WERI-Rb-1 (cell line): ENCODE results near the gene GPC1.

Source experiments
- DNase-seq: peaks from one replicate; pipeline ENCODE4 v3.0.0-alpha.2; 2020
- H3K27ac ChIP-seq: fragments of 250-450 bp; sonication (Bioruptor Pico); 2 replicates; pipeline ENCODE4 v1.5.1; 2020; ENCODE audit warnings: mild to moderate bottlenecking, moderate library complexity
- H3K27me3 ChIP-seq: fragments of 250-450 bp; sonication (Bioruptor Pico); 2 replicates; pipeline ENCODE4 v1.5.1; 2021; ENCODE audit warnings: mild to moderate bottlenecking, low read depth, moderate library complexity; ENCODE audit not compliant: insufficient read depth, severe bottlenecking
- H3K36me3 ChIP-seq: fragments of 250-450 bp; sonication (Bioruptor Pico); 2 replicates; pipeline ENCODE4 v1.5.1; 2020; ENCODE audit warnings: mild to moderate bottlenecking, moderate library complexity
- H3K4me3 ChIP-seq: 2 replicates; pipeline ENCODE4 v1.5.1; 2011; ENCODE audit warnings: low read depth, mild to moderate bottlenecking, control low read depth, low read length
- H3K9me3 ChIP-seq: fragments of 250-450 bp; sonication (Bioruptor Pico); 2 replicates; pipeline ENCODE4 v1.5.1; 2021; ENCODE audit warnings: mild to moderate bottlenecking, moderate library complexity; ENCODE audit not compliant: severe bottlenecking
- CTCF ChIP-seq: IDR thresholded peaks from 2 replicates; pipeline ENCODE4 v1.5.1; 2011; ENCODE audit warnings: low read depth, mild to moderate bottlenecking, control low read depth, inconsistent platforms, low read length

GPC1 gene

GRCh38 chr2:240465765-240466578 lies 30.5 kb downstream of the GPC1 start:
- no peak for TF ChIP-seq CTCF
- DNase-seq: no peak
- H3K27ac ChIP-seq: no peak overlapping the region
- peaks cover 11% of the 10 kb centered on the region for H3K36me3 ChIP-seq
- no peak overlapping the region for H3K4me3 ChIP-seq
- H3K27me3 ChIP-seq: no peaks in the 10 kb centered on the region
- H3K9me3 ChIP-seq: no peaks in the 10 kb centered on the region

GRCh38 chr2:240466579-240467148 lies 31.2 kb downstream of the GPC1 start:
- peak; percentile 9 for DNase-seq
- Histone ChIP-seq H3K36me3 (peaks cover 11% of the 10 kb centered on the region), H3K9me3 (no peaks in the 10 kb centered on the region), H3K27me3 (no peaks in the 10 kb centered on the region), H3K4me3 (no peak overlapping the region), H3K27ac (no peak overlapping the region)
- no peak for TF ChIP-seq CTCF

- Histone ChIP-seq H3K27ac (no peak overlapping the region), H3K36me3 (peaks cover 8% of the 10 kb centered on the region), H3K4me3 (no peak overlapping the region), H3K9me3 (no peaks in the 10 kb centered on the region), H3K27me3 (no peaks in the 10 kb centered on the region)
- TF ChIP-seq CTCF: no peak
- no peak for DNase-seq
These were observed 31.7 kb downstream of the GPC1 start for GRCh38 chr2:240467149-240467642.

- H3K9me3 ChIP-seq: no peaks in the 10 kb centered on the region
- TF ChIP-seq CTCF: peak; percentile 16; the same call in 1 of the 2 replicates
- H3K27me3 ChIP-seq: no peaks in the 10 kb centered on the region
- peak; percentile 14 for DNase-seq
- peaks cover 7% of the 10 kb centered on the region for H3K36me3 ChIP-seq
- no peak overlapping the region for H3K4me3 ChIP-seq
- no peak overlapping the region for H3K27ac ChIP-seq
These were observed 32.3 kb downstream of the GPC1 start for GRCh38 chr2:240467659-240468302.

- H3K9me3 ChIP-seq: no peaks in the 10 kb centered on the region
- peaks cover 7% of the 10 kb centered on the region for H3K36me3 ChIP-seq
- H3K27me3 ChIP-seq: no peaks in the 10 kb centered on the region
- H3K27ac ChIP-seq: no peak overlapping the region
- no peak for TF ChIP-seq CTCF
- DNase-seq: peak; percentile 5
- H3K4me3 ChIP-seq: no peak overlapping the region
These were observed 33.1 kb downstream of the GPC1 start for GRCh38 chr2:240468303-240469238.
